HFFc6 (cell line): ENCODE results near the gene CDH5. TPM values are rescaled to one million over a fixed set of nuclear protein-coding genes. Genes with fewer than 3 reads are reported as not detected.

ENCODE experiments used
- DNase-seq: peaks from one replicate; pipeline ENCODE4 v3.0.0-alpha.2; 2018
- H3K27ac Mint-ChIP-seq: 2 replicates; pipeline ENCODE4 v1.8.0; 2020; ENCODE audit warnings: mild to moderate bottlenecking, mixed read lengths
- H3K27me3 Mint-ChIP-seq: 2 replicates; pipeline ENCODE4 v1.8.0; 2021; ENCODE audit warnings: mild to moderate bottlenecking, moderate library complexity, mixed read lengths; ENCODE audit not compliant: insufficient read depth
- H3K36me3 Mint-ChIP-seq: 2 replicates; pipeline ENCODE4 v1.8.0; 2021; ENCODE audit warnings: low read depth, mixed read lengths
- H3K4me1 Mint-ChIP-seq: 2 replicates; pipeline ENCODE4 v1.8.0; 2020; ENCODE audit warnings: low read depth, mixed read lengths
- H3K4me3 Mint-ChIP-seq: 2 replicates; pipeline ENCODE4 v1.8.0; 2020; ENCODE audit warnings: mild to moderate bottlenecking, moderate library complexity, mixed read lengths
- H3K9me3 Mint-ChIP-seq: 2 replicates; pipeline ENCODE4 v1.8.0; 2020; ENCODE audit warnings: mild to moderate bottlenecking, mixed read lengths
- CTCF ChIP-seq: fragments of 200-600 bp; sonication (generic); IDR thresholded peaks from 2 replicates; pipeline ENCODE4 v1.5.0; 2021; ENCODE audit warnings: antibody characterized with exemption, mild to moderate bottlenecking
- total RNA-seq, 6 experiments: library from RNA; stranded (reverse); fragmentation: NEBNext Ultra II Directional; extraction: Animal tissue kit (Norgen Biotek cat#: 25700); gene quantifications; 2 replicates in 1 of 6; 3 replicates in 5 of 6; pipeline ENCODE4 v1.2.3, GENCODE V29; 2021

CDH5 gene
- total RNA-seq, 6 experiments from 2014 or later = not detected

DNA sequence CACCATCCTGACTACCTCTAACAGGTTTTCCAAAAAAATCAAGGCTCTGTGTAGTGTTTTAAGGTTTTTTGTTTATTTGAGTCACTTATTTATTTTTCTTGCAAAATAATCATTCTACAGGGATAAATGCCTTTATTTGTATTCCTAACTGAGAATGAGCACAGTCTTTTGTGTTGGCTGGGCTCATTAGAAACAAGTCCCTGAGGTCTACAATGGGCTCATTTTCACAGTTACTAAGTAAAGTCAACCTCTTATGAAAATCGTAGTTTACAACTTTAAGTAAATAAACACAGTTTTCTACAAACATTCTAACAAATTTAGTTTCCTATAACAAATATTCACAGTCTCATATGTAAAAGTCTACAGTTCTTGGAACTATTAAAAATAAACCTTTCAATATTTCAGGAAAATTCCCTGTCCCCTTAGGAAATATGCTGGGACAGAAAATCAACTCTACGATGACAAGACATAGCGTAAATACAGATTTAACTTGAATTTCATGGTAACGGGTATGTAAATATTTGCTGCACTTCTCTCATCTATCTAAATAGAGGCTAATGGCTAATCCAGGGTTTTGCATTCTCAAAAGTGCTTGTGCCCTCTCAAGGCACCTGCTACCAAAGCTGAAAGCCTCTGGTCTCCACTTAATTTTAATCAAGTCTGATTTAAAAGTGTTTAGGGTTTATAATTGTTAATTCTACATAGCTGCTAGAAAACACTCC lies 31.5 kb upstream of the CDH5 start:
- Mint-ChIP-seq H3K4me3 (no peak overlapping the region), H3K36me3 (no peaks in the 10 kb centered on the region), H3K27ac (no peak overlapping the region), H3K27me3 (peaks cover 57% of the 10 kb centered on the region), H3K9me3 (peaks cover 10% of the 10 kb centered on the region), H3K4me1 (no peaks in the 10 kb centered on the region; the same call in 1 of the 2 replicates)
- DNase-seq = no peak
- TF ChIP-seq CTCF = no peak

- Mint-ChIP-seq H3K36me3 (no peaks in the 10 kb centered on the region), H3K27me3 (peaks cover 57% of the 10 kb centered on the region), H3K27ac (no peak overlapping the region), H3K4me3 (no peak overlapping the region), H3K9me3 (peaks cover 10% of the 10 kb centered on the region), H3K4me1 (no peaks in the 10 kb centered on the region; the same call in 1 of the 2 replicates)
- no peak for TF ChIP-seq CTCF
- no peak for DNase-seq
Observed at GRCh38 chr16:66335704-66336329, 30.7 kb upstream of the CDH5 start.

- Mint-ChIP-seq H3K27me3 (peaks cover 53% of the 10 kb centered on the region), H3K4me3 (no peak overlapping the region), H3K27ac (no peak overlapping the region), H3K4me1 (no peaks in the 10 kb centered on the region; the same call in 1 of the 2 replicates), H3K9me3 (peaks cover 10% of the 10 kb centered on the region), H3K36me3 (no peaks in the 10 kb centered on the region)
- no peak for DNase-seq
- TF ChIP-seq CTCF = no peak
Observed at GRCh38 chr16:66337463-66338188, 28.9 kb upstream of the CDH5 start.

- H3K4me1 Mint-ChIP-seq = no peaks in the 10 kb centered on the region
- no peak overlapping the region for H3K27ac Mint-ChIP-seq
- H3K9me3 Mint-ChIP-seq = peaks cover 6% of the 10 kb centered on the region
- TF ChIP-seq CTCF = peak; percentile 87
- H3K4me3 Mint-ChIP-seq = no peak overlapping the region
- H3K27me3 Mint-ChIP-seq = peaks cover 31% of the 10 kb centered on the region
- no peak for DNase-seq
- H3K36me3 Mint-ChIP-seq = no peaks in the 10 kb centered on the region
Observed at GRCh38 chr16:66342294-66342900, 24.1 kb upstream of the CDH5 start.

DNA sequence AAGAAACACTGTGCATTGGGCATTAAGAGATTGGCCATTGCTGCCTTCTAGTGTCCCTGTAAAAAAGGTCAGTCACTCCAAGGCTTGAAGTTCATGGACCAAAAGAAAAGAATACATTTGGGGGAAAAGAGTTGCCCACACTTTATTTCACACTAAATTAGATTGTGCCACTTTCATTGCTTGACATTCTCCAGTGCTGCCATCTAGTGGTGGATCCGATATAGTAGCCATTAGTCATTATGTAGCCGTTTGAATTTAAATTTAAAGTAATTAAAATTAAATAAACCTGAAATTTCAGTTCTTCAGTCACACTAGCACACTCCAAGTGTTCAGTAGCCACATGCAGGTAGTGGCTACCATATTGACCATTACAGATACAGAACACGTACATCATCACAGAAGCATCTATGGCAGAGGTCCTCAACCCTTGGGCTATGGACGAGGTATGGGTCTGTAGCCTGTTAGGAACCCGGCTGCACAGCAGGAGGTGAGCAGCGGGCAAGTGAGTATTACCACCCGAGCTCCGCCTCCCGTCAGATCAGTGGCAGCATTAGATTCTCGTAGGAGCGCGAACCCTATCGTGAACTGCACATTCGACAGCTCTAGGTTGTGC lies 21.9 kb upstream of the CDH5 start:
- no peak overlapping the region for H3K27ac Mint-ChIP-seq
- TF ChIP-seq CTCF = peak; percentile 94
- peak; percentile 28 for DNase-seq
- no peaks in the 10 kb centered on the region for H3K9me3 Mint-ChIP-seq
- H3K27me3 Mint-ChIP-seq = peaks cover 33% of the 10 kb centered on the region
- H3K4me1 Mint-ChIP-seq = no peaks in the 10 kb centered on the region
- no peak overlapping the region for H3K4me3 Mint-ChIP-seq
- H3K36me3 Mint-ChIP-seq = no peaks in the 10 kb centered on the region
